Breast epithelium (tissue), 4 donors: ENCODE measurements around the gene CEP76. TPM values are rescaled to one million over a fixed set of nuclear protein-coding genes. Genes with fewer than 3 reads are reported as not detected.
A peak's percentile ranks its signal among the peaks of the same experiment; 100 is the strongest.

Experiments
- DNase-seq, 2 donors: peaks; one replicate each; pipeline ENCODE4 v3.0.0-alpha.2; 2019; ENCODE audit warnings: low spot score in 2 of 2
- H3K27ac ChIP-seq, 2 donors: fragments of 200-600 bp; sonication (generic) in 1 of 2; one replicate each; pipeline ENCODE4 v1.5.1; 2016 to 2019; ENCODE audit warnings: mild to moderate bottlenecking in 1 of 2
- H3K27me3 ChIP-seq, 2 donors: fragments of 200-600 bp; sonication (generic) in 1 of 2; one replicate each; pipeline versions ENCODE4 v1.5.1 to v1.6.0; 2017 to 2019; ENCODE audit warnings: control low read depth in 1 of 2, mild to moderate bottlenecking in 1 of 2
- H3K36me3 ChIP-seq: fragments of 200-600 bp; one replicate; pipeline ENCODE4 v1.5.1; 2019
- H3K4me1 ChIP-seq, 2 donors: fragments of 200-600 bp; sonication (generic); one replicate each; pipeline ENCODE4 v1.5.1; 2016 to 2019; ENCODE audit warnings: control low read depth in 1 of 2
- H3K4me3 ChIP-seq, 3 donors: fragments of 200-600 bp; sonication (generic); 1 replicate in 2 of 3; 2 replicates in 1 of 3; pipeline ENCODE4 v1.5.1; 2016 to 2019; ENCODE audit warnings: mild to moderate bottlenecking in 3 of 3, moderate library complexity in 2 of 3
- H3K9me3 ChIP-seq, 2 donors: fragments of 200-600 bp; sonication (generic) in 1 of 2; one replicate each; pipeline ENCODE4 v1.5.1; 2016 to 2019; ENCODE audit warnings: control low read depth in 1 of 2
- POLR2A ChIP-seq: fragments of 450-650 bp; IDR thresholded peaks from one replicate; pipeline ENCODE4 v1.6.1; 2016; ENCODE audit warnings: antibody characterized with exemption, mild to moderate bottlenecking, moderate library complexity
- POLR2AphosphoS5 ChIP-seq, 3 donors: sonication (generic); formaldehyde crosslinking; IDR thresholded peaks; one replicate each; pipeline ENCODE4 v1.6.1; 2017; ENCODE audit warnings: antibody characterized with exemption in 3 of 3
- intact Hi-C: fragments of 100-400 bp; cut with DNase I; formaldehyde crosslinking; loops from one replicate; pipeline ENCODE4 v1.15.1; 2023; ENCODE audit warnings: low total_unique reads
- total RNA-seq, 3 donors: library from RNA; depleted of rRNA; stranded (reverse); fragments of >200 nt; gene quantifications; one replicate each; pipeline ENCODE4 v1.1.0, GENCODE V29; 2016
- TF ChIP-seq, protein P1 (sequence below), 3 donors: fragments of 450-650 bp; IDR thresholded peaks; one replicate each; pipeline ENCODE4 v1.5.1; 2016 to 2017; ENCODE audit warnings: antibody characterized with exemption in 3 of 3, mild to moderate bottlenecking in 3 of 3, moderate library complexity in 3 of 3

Gene CEP76
- total RNA-seq, 3 donors from 2014 or later, result 7.4 to 11.7 (median 9.5) TPM

DNA sequence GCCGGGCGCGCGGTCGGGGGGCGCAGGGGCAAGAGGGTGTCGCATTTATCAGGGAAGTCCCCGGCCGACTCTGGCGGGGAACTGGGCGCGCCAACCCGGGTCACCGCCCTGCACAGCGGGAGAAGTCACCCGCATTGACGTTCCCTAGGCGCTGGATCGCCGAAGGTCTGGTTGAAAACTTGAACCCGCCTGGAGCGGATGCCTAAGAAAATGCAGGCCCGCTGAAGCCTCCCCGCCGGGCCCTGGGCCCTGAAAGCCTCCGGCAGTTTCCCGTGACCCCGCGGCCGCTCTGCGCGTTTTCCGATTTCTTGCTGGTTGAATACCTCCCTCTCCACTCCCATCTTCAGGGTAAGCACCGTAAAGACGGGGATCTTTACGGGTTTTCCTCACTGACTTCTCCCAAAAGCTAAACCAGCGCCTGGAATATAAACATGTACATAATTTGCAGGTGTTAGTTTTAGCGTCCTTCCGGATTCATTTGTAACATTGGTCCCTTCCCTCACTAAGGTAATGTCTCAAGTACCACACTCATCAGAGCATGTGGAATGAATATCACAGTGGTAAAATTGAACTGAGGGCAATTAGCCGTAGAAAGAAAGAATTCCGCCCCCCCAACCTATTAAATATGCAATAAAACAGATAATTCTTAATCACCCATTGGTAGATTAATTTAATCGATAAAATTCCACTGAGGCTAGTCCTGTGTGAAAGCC is 43.9 kb downstream of the CEP76 start:
- intact Hi-C loops, result loop anchor here (10.0 kb wide), 1 partner anchor 264 kb away; no protein-coding TSS in a partner anchor
- DNase-seq, result peak in 1 of 2 donors; percentile 53
- Histone ChIP-seq H3K4me1 (no peaks in the 10 kb centered on the region), H3K36me3 (no peaks in the 10 kb centered on the region), H3K27ac (peak overlapping the region; percentile 93 to 95), H3K4me3 (peak overlapping the region; percentile 66 to 81 (median 79)), H3K9me3 (no peaks in the 10 kb centered on the region), H3K27me3 (no peaks in the 10 kb centered on the region)
- TF ChIP-seq POLR2AphosphoS5 (IDR thresholded peaks at IDR 0.05) (no peak), POLR2A (no peak)
- TF ChIP-seq, protein P1, sequence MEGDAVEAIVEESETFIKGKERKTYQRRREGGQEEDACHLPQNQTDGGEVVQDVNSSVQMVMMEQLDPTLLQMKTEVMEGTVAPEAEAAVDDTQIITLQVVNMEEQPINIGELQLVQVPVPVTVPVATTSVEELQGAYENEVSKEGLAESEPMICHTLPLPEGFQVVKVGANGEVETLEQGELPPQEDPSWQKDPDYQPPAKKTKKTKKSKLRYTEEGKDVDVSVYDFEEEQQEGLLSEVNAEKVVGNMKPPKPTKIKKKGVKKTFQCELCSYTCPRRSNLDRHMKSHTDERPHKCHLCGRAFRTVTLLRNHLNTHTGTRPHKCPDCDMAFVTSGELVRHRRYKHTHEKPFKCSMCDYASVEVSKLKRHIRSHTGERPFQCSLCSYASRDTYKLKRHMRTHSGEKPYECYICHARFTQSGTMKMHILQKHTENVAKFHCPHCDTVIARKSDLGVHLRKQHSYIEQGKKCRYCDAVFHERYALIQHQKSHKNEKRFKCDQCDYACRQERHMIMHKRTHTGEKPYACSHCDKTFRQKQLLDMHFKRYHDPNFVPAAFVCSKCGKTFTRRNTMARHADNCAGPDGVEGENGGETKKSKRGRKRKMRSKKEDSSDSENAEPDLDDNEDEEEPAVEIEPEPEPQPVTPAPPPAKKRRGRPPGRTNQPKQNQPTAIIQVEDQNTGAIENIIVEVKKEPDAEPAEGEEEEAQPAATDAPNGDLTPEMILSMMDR (IDR thresholded peaks at IDR 0.05), result no peak

DNA sequence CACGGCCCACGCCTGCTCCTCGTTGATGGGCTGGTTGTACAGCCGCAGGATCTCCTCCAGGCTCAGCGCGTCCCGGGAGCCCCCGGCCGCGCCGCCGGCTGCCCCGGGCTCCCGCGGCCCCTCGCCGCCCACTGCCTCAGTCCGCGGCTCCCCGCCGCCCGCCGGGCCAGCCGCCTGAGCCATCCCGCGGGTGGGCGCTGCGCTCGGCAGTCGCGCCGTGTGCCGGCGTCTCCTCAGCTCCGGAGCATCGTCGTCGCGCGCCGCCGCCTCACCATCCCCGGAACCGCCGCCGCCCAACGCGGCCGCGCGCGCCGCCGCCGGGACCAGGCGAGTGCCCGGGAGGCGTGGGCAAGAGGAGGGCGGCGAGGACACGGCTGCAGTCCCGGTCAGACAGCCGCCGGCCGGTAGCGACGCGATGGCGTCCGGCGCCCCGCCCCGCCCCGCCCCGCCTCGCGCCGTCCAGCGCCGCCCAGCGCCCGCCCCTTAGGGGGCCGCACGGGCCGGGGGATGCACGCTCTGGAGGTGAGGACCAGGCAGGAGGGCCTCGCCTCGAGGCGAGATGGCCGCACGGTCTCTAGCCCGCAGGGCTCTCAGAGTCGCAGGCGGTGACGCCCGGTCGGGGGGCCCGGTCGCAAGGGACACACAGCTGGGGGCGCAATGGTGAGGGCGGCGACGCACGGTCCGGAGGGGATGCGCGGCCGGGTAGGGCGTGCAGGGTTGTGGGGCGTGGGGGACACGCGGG is 44.7 kb downstream of the CEP76 start, which contains the start of gene SPIRE1:
Gene SPIRE1 (minus strand): TSS at position 424 of the 742 bp plus-strand sequence. CDS start 241 bp downstream, at position 183.
- intact Hi-C loops, result loop anchor here (10.0 kb wide), 1 partner anchor 263 kb away; no protein-coding TSS in a partner anchor
- no peaks in the 10 kb centered on the region for H3K9me3 ChIP-seq
- peak within 1 kb of the TSS; percentile 66 to 81 (median 79) for H3K4me3 ChIP-seq
- no peaks in the 10 kb centered on the region for H3K36me3 ChIP-seq
- DNase-seq, result peak in 1 of 2 donors; percentile 28
- TF ChIP-seq POLR2AphosphoS5 (IDR thresholded peaks at IDR 0.05), result no peak
- TF ChIP-seq, protein P1 (IDR thresholded peaks at IDR 0.05), result peak in 1 of 3 donors; percentile 9
- no peaks in the 10 kb centered on the region for H3K27me3 ChIP-seq
- peak within 1 kb of the TSS; percentile 93 to 95 for H3K27ac ChIP-seq
- no peaks in the 10 kb centered on the region for H3K4me1 ChIP-seq

DNA sequence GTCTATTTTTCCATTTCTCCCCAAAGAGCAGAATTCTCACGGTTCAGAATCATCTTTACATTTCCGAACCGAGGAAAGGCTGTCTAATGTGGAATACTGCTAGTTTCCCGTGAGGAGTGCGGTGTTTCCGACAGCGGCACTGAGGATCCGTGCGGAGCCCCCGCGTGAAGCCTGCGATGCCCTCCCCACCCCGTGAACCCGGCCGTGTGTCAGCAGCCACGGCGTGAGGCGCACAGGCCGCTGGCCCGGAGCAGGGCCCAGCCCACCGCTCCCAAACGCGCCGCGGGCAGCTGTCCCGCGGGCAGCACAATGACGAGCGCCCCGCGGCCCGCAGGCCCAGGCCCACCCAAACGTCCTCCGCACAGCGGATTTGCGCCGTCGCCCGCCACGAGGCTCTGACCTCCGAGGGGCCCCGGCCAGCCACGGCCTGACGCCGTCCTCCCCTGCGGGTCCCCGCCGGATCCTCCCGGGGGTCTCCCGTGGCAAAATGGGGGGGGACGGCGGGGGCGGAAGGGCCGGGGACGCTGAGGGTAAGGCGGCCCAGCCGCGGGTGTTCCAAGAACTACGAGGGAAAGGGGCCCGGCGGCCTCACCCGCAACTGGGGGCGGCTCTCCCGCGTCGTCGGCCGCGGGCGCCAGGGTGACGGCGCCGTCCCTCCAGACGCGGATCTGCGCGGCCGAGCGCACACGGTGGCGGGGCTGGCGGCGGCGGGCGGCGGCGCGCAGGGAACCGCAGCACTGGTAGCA is 45.4 kb downstream of the CEP76 start:
- peak in 2 of 3 donors; percentile 24 for TF ChIP-seq POLR2AphosphoS5 (IDR thresholded peaks at IDR 0.05)
- no peak for TF ChIP-seq POLR2A
- TF ChIP-seq, protein P1 (IDR thresholded peaks at IDR 0.05), result no peak
- Histone ChIP-seq H3K27ac (peak overlapping the region; percentile 93 to 95), H3K4me3 (peak overlapping the region; percentile 66 to 81 (median 79)), H3K27me3 (no peaks in the 10 kb centered on the region), H3K36me3 (no peaks in the 10 kb centered on the region), H3K9me3 (no peaks in the 10 kb centered on the region), H3K4me1 (no peaks in the 10 kb centered on the region)
- no peak for DNase-seq
- intact Hi-C loops, result loop anchor here (10.0 kb wide), 1 partner anchor 262 kb away; no protein-coding TSS in a partner anchor

DNA sequence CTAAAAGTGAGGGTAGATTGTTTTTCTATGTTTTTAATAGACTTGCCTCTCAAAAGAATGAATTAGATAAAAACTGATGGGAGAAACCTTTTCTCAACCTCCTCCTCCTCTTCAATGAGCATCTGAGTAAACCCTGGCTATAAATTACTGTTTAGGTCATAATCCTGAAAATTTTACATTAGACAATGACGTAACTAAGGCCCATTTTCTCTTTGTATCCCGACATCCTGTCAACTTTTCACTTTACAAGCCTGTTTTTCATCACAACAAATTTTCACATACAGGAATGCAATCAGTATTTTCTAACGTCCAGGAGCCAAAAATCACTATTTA is 46.0 kb downstream of the CEP76 start:
- Histone ChIP-seq H3K36me3 (no peaks in the 10 kb centered on the region), H3K27me3 (no peaks in the 10 kb centered on the region), H3K27ac (peak overlapping the region; percentile 93 to 95), H3K4me3 (peak overlapping the region; percentile 66 to 81 (median 79)), H3K4me1 (no peaks in the 10 kb centered on the region), H3K9me3 (no peaks in the 10 kb centered on the region)
- TF ChIP-seq POLR2AphosphoS5 (IDR thresholded peaks at IDR 0.05) (no peak), POLR2A (no peak)
- TF ChIP-seq, protein P1 (IDR thresholded peaks at IDR 0.05), result no peak
- intact Hi-C loops, result loop anchor here (10.0 kb wide), 1 partner anchor 262 kb away; no protein-coding TSS in a partner anchor
- no peak for DNase-seq
